HuH-7 (cell line): ENCODE results near the gene TMEM178A.
"Not testable (repeated sequence)": the region's sequence is repeated elsewhere in the genome, so short reads cannot be mapped to it uniquely, and the experiment has no call there.

Experiments
- DNase-seq: peaks from one replicate; pipeline ENCODE4 v3.0.0; 2011; ENCODE audit warnings: low spot score

TMEM178A gene

GRCh38 chr2:39665811-39666490 lies at the start of gene TMEM178A:
TMEM178A (plus strand) TSS chr2:39665917; CDS start chr2:39665975, 58 bp downstream.
- no peak for DNase-seq

- no peak for DNase-seq
These were observed 47.5 kb upstream of the TMEM178A start for GRCh38 chr2:39618236-39618635.

- DNase-seq: no peak
These were observed 47.0 kb upstream of the TMEM178A start for GRCh38 chr2:39618736-39619135.

GRCh38 chr2:39620067-39620466 lies 45.6 kb upstream of the TMEM178A start:
- no peak for DNase-seq

- DNase-seq: no peak
These were observed 44.1 kb upstream of the TMEM178A start for GRCh38 chr2:39621596-39621995.

- DNase-seq: no peak
These were observed 42.9 kb upstream of the TMEM178A start for GRCh38 chr2:39622860-39623259.

- DNase-seq: no peak
These were observed 41.8 kb upstream of the TMEM178A start for GRCh38 chr2:39623917-39624316.

- DNase-seq: no peak
These were observed 40.4 kb upstream of the TMEM178A start for GRCh38 chr2:39625193-39625926.

GRCh38 chr2:39625927-39626270 lies 39.8 kb upstream of the TMEM178A start:
- no peak for DNase-seq

GRCh38 chr2:39628346-39628745 lies 37.4 kb upstream of the TMEM178A start:
- not testable (repeated sequence) for DNase-seq

- DNase-seq: no peak
These were observed 36.1 kb upstream of the TMEM178A start for GRCh38 chr2:39629646-39630045.

- no peak for DNase-seq
These were observed 34.5 kb upstream of the TMEM178A start for GRCh38 chr2:39631256-39631655.

- no peak for DNase-seq
These were observed 34.0 kb upstream of the TMEM178A start for GRCh38 chr2:39631718-39632117.

- no peak for DNase-seq
These were observed 32.8 kb upstream of the TMEM178A start for GRCh38 chr2:39632876-39633275.

GRCh38 chr2:39636306-39636705 lies 29.4 kb upstream of the TMEM178A start:
- DNase-seq: no peak

- no peak for DNase-seq
These were observed 27.1 kb upstream of the TMEM178A start for GRCh38 chr2:39638581-39638980.

GRCh38 chr2:39640107-39640506 lies 25.6 kb upstream of the TMEM178A start:
- DNase-seq: no peak

GRCh38 chr2:39640681-39641080 lies 25.0 kb upstream of the TMEM178A start:
- no peak for DNase-seq

- DNase-seq: no peak
These were observed 24.1 kb upstream of the TMEM178A start for GRCh38 chr2:39641635-39642034.

GRCh38 chr2:39642051-39642718 lies 23.5 kb upstream of the TMEM178A start:
- DNase-seq: no peak

GRCh38 chr2:39645826-39646225 lies 19.9 kb upstream of the TMEM178A start:
- no peak for DNase-seq

GRCh38 chr2:39646267-39646666 lies 19.4 kb upstream of the TMEM178A start:
- DNase-seq: no peak

- no peak for DNase-seq
These were observed 18.5 kb upstream of the TMEM178A start for GRCh38 chr2:39647104-39647765.
